WERI-Rb-1 (cell line): ENCODE measurements around the gene NETO2.
A peak's percentile ranks its signal among the peaks of the same experiment; 100 is the strongest.

Experiments
- DNase-seq: peaks from one replicate; pipeline ENCODE4 v3.0.0-alpha.2; 2020
- H3K27ac ChIP-seq: fragments of 250-450 bp; sonication (Bioruptor Pico); 2 replicates; pipeline ENCODE4 v1.5.1; 2020; ENCODE audit warnings: mild to moderate bottlenecking, moderate library complexity
- H3K27me3 ChIP-seq: fragments of 250-450 bp; sonication (Bioruptor Pico); 2 replicates; pipeline ENCODE4 v1.5.1; 2021; ENCODE audit warnings: mild to moderate bottlenecking, low read depth, moderate library complexity; ENCODE audit not compliant: insufficient read depth, severe bottlenecking
- H3K36me3 ChIP-seq: fragments of 250-450 bp; sonication (Bioruptor Pico); 2 replicates; pipeline ENCODE4 v1.5.1; 2020; ENCODE audit warnings: mild to moderate bottlenecking, moderate library complexity
- H3K4me3 ChIP-seq: 2 replicates; pipeline ENCODE4 v1.5.1; 2011; ENCODE audit warnings: low read depth, mild to moderate bottlenecking, control low read depth, low read length
- H3K9me3 ChIP-seq: fragments of 250-450 bp; sonication (Bioruptor Pico); 2 replicates; pipeline ENCODE4 v1.5.1; 2021; ENCODE audit warnings: mild to moderate bottlenecking, moderate library complexity; ENCODE audit not compliant: severe bottlenecking
- CTCF ChIP-seq: IDR thresholded peaks from 2 replicates; pipeline ENCODE4 v1.5.1; 2011; ENCODE audit warnings: low read depth, mild to moderate bottlenecking, control low read depth, inconsistent platforms, low read length

NETO2 gene

DNA sequence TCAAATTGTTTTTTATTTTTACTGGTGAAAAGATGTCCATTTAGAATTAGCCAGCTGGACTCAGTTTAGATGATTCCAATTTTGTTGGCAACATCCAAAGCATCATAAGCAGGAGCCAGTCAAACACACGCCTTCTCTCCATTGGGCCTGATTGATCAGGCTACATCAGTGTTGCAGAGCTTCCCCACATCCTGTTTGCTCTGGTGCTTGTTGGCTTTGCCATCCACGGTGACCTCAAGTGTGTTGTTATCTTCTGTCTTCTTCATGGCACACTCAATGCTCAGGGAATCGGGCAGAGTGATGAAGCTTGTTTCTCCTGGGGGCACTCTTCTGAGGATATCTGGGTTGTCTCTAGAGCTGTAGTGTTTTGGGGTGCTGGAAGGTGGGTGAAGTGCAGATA is 6.3 kb upstream of the NETO2 start:
- Histone ChIP-seq H3K27ac (no peak overlapping the region), H3K36me3 (no peaks in the 10 kb centered on the region), H3K4me3 (no peak overlapping the region), H3K9me3 (no peaks in the 10 kb centered on the region), H3K27me3 (no peaks in the 10 kb centered on the region)
- no peak for TF ChIP-seq CTCF
- no peak for DNase-seq

DNA sequence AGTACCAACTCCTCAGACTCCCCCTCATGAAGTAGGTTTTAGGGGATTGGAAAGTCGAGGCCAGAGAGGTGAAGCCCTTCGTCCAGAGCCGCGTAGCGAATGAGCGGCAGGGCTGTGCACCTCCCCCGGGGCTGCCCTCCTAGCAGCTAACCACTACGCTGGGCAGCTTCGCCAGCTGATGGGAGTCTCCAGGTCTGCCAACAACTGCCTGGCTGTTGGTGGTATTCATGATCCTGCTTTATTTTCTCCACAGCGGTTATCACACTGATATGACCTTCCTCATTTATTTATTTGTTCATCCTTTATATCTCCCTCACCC is 773 bp upstream of the NETO2 start:
- TF ChIP-seq CTCF = no peak
- no peak for DNase-seq

DNA sequence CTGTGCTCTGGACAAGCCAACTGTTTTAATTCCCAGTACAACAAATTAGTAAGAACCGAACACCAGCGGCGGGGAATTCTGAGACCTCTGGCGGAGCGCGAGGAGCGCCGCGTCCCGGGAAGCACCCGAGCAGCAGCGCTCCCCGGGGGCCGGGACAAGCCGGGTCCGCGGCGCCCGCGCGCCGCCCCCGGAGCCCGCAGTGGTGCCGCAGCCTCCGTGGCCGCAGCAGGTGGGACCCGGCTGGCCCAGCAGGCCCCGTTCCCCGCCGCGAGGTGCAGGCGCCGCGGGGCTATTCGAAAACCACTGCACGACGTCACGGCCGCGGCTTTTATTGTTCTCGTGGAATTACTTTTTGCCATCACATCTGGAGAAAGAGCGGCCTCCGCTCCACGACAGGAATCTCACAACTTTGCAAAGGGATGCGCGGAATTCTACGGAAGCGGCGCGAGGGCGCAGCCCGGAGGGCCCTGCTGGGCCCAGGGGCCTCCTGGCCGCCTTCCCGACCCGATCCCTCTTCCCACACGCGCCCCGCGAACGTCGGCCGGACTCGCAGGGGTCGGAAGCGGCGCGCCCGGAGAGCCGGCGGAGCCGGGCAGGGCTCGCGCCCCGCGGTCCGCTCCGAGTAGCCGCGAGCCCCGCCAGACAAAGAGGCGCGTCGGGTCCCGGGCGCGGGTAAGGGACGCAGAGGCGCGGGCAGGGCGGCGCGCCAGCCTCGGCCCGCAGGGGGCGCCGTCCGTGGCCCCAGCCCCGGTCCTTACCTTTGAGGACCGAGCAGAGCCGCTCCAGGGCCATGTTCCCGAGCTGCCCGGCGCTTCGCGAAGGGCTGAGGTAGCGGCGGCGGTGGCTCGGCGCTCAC is 696 bp downstream of the NETO2 start:
- no peaks in the 10 kb centered on the region for H3K27me3 ChIP-seq
- no peaks in the 10 kb centered on the region for H3K36me3 ChIP-seq
- peak overlapping the region; percentile 76 for H3K4me3 ChIP-seq
- TF ChIP-seq CTCF = peak; percentile 83
- H3K27ac ChIP-seq = peak overlapping the region; percentile 94
- peak; percentile 71 for DNase-seq
- no peaks in the 10 kb centered on the region for H3K9me3 ChIP-seq

More for the DNA sequence above, 773 bp upstream of the NETO2 start:
- H3K27me3 ChIP-seq = no peaks in the 10 kb centered on the region
- peak overlapping the region; percentile 53 for H3K4me3 ChIP-seq
- no peaks in the 10 kb centered on the region for H3K36me3 ChIP-seq
- peak overlapping the region; percentile 94 for H3K27ac ChIP-seq
- no peaks in the 10 kb centered on the region for H3K9me3 ChIP-seq

GRCh38 chr16:47142486-47142820 is 1.3 kb downstream of the NETO2 start:
- Histone ChIP-seq H3K27me3 (no peaks in the 10 kb centered on the region), H3K27ac (peak overlapping the region; percentile 94; the same call in 1 of the 2 replicates), H3K9me3 (no peaks in the 10 kb centered on the region), H3K36me3 (no peaks in the 10 kb centered on the region), H3K4me3 (peak overlapping the region; percentile 76)
- no peak for DNase-seq
- no peak for TF ChIP-seq CTCF

DNA sequence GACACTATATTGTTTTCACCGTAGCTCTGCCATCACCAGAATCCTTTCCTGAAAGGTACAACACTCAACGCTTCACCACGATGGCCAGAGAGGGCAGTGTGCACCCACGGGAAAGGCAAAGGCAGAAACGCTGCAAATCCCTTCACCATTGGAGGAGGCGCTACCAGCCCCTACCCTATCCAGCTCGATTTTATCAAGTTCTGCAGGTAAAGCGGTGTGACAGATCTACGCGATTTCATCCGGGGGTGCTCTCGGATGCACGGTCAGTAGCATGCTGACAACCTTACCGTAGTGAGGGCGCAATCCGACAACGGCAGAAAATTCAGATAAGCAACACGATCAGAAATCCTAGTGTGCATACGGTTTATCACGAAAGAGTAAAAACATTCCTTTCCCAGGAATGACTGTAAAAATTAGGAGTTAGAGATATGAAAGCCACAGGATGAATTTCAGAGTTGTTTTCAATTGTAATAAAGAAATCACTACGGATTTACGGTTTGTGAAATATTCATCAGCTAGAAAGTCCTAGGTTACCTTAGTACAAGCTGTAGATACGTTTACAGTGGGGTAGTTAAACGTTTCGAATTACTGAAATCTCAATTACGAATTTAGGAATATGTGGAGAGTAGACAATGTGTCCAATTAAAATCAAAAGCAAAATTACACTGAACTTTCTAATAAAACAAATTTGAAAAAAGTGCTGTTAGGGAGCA is 1.8 kb downstream of the NETO2 start:
- H3K9me3 ChIP-seq = no peaks in the 10 kb centered on the region
- DNase-seq = peak; percentile 92
- no peaks in the 10 kb centered on the region for H3K27me3 ChIP-seq
- no peak overlapping the region for H3K27ac ChIP-seq
- no peaks in the 10 kb centered on the region for H3K36me3 ChIP-seq
- peak overlapping the region; percentile 76 for H3K4me3 ChIP-seq
- peak; percentile 96 for TF ChIP-seq CTCF

- DNase-seq = no peak
- H3K27ac ChIP-seq = no peak overlapping the region
- no peak for TF ChIP-seq CTCF
- no peaks in the 10 kb centered on the region for H3K9me3 ChIP-seq
- H3K27me3 ChIP-seq = no peaks in the 10 kb centered on the region
- no peaks in the 10 kb centered on the region for H3K36me3 ChIP-seq
- no peak overlapping the region for H3K4me3 ChIP-seq
Observed at GRCh38 chr16:47140686-47141085, 3.1 kb downstream of the NETO2 start.
